HepG2 (cell line): Measurements from ENCODE around the gene FAM20A. TPM values are rescaled to one million over a fixed set of nuclear protein-coding genes. Genes with fewer than 3 reads are reported as not detected.

Experiments
- ADNP ChIP-seq: sonication (generic); formaldehyde crosslinking; IDR thresholded peaks from 2 replicates; pipeline ENCODE4 v1.4.0; 2020; ENCODE audit warnings: missing genetic modification reagents
- CEBPB ChIP-seq: IDR thresholded peaks from 2 replicates; pipeline ENCODE4 v1.6.1; 2011; ENCODE audit warnings: low read depth, low read length, improper control_type of control experiment, borderline replicate concordance
- CHCHD3 ChIP-seq: sonication (generic); formaldehyde crosslinking; IDR thresholded peaks from 2 replicates; pipeline ENCODE4 v1.8.0; 2022; ENCODE audit warnings: mild to moderate bottlenecking, missing genetic modification reagents, moderate library complexity
- KAT8 ChIP-seq: IDR thresholded peaks from 2 replicates; pipeline ENCODE4 v1.6.1; 2016; ENCODE audit warnings: missing genetic modification reagents, missing compliant biosample characterization
- SMAD9 ChIP-seq: sonication (generic); formaldehyde crosslinking; IDR thresholded peaks from 2 replicates; pipeline ENCODE4 v1.5.1; 2020; ENCODE audit warnings: mild to moderate bottlenecking, missing genetic modification reagents
- TBX2 ChIP-seq: sonication (generic); formaldehyde crosslinking; IDR thresholded peaks from 2 replicates; pipeline ENCODE4 v1.5.0; 2020; ENCODE audit warnings: missing genetic modification reagents, mild to moderate bottlenecking, borderline replicate concordance
- TOE1 ChIP-seq: sonication (generic); formaldehyde crosslinking; IDR thresholded peaks from 2 replicates; pipeline ENCODE4 v1.4.0; 2020; ENCODE audit warnings: mild to moderate bottlenecking, missing genetic modification reagents
- ZBTB21 ChIP-seq: sonication (generic); formaldehyde crosslinking; IDR thresholded peaks from 2 replicates; pipeline ENCODE4 v1.4.0; 2020; ENCODE audit warnings: missing genetic modification reagents
- ZBTB38 ChIP-seq: sonication (generic); formaldehyde crosslinking; IDR thresholded peaks from 2 replicates; pipeline ENCODE4 v1.5.1; 2020; ENCODE audit warnings: mild to moderate bottlenecking, missing genetic modification reagents
- ZEB1 ChIP-seq: IDR thresholded peaks from 2 replicates; pipeline ENCODE4 v1.6.1; 2012; ENCODE audit warnings: mild to moderate bottlenecking, low read depth, inconsistent platforms; ENCODE audit not compliant: insufficient replicate concordance
- ZNF124 ChIP-seq: sonication (generic); formaldehyde crosslinking; IDR thresholded peaks from 2 replicates; pipeline ENCODE4 v1.4.0; 2020; ENCODE audit warnings: missing genetic modification reagents
- ZNF30 ChIP-seq: sonication (generic); formaldehyde crosslinking; IDR thresholded peaks from 2 replicates; pipeline ENCODE4 v1.5.0; 2020; ENCODE audit warnings: mild to moderate bottlenecking, missing genetic modification reagents
- ZNF367 ChIP-seq: sonication (generic); formaldehyde crosslinking; IDR thresholded peaks from 2 replicates; pipeline ENCODE4 v1.4.0; 2020; ENCODE audit warnings: missing genetic modification reagents, borderline replicate concordance
- ZNF572 ChIP-seq: sonication (generic); formaldehyde crosslinking; IDR thresholded peaks from 2 replicates; pipeline ENCODE4 v1.5.1; 2020; ENCODE audit warnings: mild to moderate bottlenecking, missing genetic modification reagents
- ZNF790 ChIP-seq: sonication (generic); formaldehyde crosslinking; IDR thresholded peaks from 2 replicates; pipeline ENCODE4 v1.8.0; 2022; ENCODE audit warnings: missing genetic modification reagents, mild to moderate bottlenecking, borderline replicate concordance
- polyA plus RNA-seq, 8 experiments: library from polyadenylated mRNA; depleted of rRNA in 3 of 8; stranded (reverse) in 7 of 8; unstranded in 1 of 8; fragments of >200 nt; fragmentation: Illumina TruSeq in 4 of 8; extraction: Trizol in 4 of 8; gene quantifications; 2 replicates each; pipeline versions ENCODE4 v1.2.1 to v1.2.3, GENCODE V29; 2011 to 2016; ENCODE audit warnings: low read depth in 4 of 8, missing spikeins in 1 of 8, mixed read lengths in 1 of 8; ENCODE audit not compliant: insufficient read depth in 1 of 8
- total RNA-seq, 5 experiments: library from RNA; depleted of rRNA; stranded (reverse); fragments of >200 nt; fragmentation: Illumina TruSeq; extraction: Trizol; gene quantifications; 2 replicates each; pipeline ENCODE4 v1.2.3, GENCODE V29; 2016; ENCODE audit warnings: low read depth in 1 of 5
- TF ChIP-seq, protein P1 (sequence below): sonication (generic); formaldehyde crosslinking; IDR thresholded peaks from 2 replicates; pipeline ENCODE4 v1.4.0; 2020; ENCODE audit warnings: missing genetic modification reagents
- TF ChIP-seq, protein P2 (sequence below): sonication (generic); formaldehyde crosslinking; IDR thresholded peaks from 2 replicates; pipeline ENCODE4 v1.5.0; 2020; ENCODE audit warnings: missing genetic modification reagents
- TF ChIP-seq, protein P3 (sequence below): sonication (generic); formaldehyde crosslinking; IDR thresholded peaks from 2 replicates; pipeline ENCODE4 v1.8.1; 2023; ENCODE audit warnings: mild to moderate bottlenecking, missing genetic modification reagents
- TF ChIP-seq, protein P4 (sequence below): sonication (generic); formaldehyde crosslinking; IDR thresholded peaks from 2 replicates; pipeline ENCODE4 v1.5.0; 2020; ENCODE audit warnings: mild to moderate bottlenecking, missing genetic modification reagents
- TF ChIP-seq, protein P5 (sequence below): fragments of 450-650 bp; IDR thresholded peaks from 2 replicates; pipeline ENCODE4 v1.6.1; 2017; ENCODE audit warnings: mild to moderate bottlenecking

The FAM20A gene
- total and polyA plus RNA-seq, 2 of the 13 experiments (the other 11 are each of a cell fraction or from before 2014, with no cell fraction given): 9.3 to 20.7 TPM

DNA sequence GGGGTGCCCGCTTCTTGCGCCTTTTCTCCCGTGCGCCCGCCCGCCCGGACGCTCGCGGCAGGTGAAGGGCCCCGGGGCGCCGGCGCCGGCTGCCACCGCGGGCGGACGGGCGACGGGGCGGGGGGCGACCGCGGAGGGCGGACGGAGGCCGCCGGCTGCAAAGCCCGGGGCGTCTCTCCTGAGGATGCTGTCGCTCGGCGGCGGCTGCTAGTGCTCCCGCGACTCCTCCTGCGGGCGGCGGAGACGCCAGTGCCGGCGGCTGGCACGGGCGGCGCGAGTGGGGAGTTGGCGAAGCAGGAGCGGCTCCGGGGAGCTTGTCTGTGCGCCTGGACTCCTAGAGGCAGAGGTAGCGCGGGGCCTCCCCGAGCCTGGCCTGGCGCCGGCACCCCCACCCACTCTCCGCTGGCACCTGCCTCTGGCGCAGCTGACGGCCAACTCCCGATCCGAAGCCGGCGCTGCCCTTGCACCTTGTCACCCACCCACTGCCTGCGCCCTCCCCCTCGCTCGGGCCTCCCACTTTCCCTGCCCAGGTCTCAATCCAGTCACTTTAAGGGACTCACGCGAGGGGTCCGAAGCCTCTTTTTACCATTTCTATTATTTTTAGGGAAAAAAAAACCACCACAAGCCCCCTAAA lies at the start of gene FAM20A (continued):
- TF ChIP-seq, protein P1, sequence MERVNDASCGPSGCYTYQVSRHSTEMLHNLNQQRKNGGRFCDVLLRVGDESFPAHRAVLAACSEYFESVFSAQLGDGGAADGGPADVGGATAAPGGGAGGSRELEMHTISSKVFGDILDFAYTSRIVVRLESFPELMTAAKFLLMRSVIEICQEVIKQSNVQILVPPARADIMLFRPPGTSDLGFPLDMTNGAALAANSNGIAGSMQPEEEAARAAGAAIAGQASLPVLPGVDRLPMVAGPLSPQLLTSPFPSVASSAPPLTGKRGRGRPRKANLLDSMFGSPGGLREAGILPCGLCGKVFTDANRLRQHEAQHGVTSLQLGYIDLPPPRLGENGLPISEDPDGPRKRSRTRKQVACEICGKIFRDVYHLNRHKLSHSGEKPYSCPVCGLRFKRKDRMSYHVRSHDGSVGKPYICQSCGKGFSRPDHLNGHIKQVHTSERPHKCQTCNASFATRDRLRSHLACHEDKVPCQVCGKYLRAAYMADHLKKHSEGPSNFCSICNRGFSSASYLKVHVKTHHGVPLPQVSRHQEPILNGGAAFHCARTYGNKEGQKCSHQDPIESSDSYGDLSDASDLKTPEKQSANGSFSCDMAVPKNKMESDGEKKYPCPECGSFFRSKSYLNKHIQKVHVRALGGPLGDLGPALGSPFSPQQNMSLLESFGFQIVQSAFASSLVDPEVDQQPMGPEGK: peak; percentile 81
- TF ChIP-seq ZNF790 (CRISPR knock-in tag) (no peak), TBX2 (CRISPR knock-in tag) (peak; percentile 60; the same call in 1 of the 2 replicates), TOE1 (CRISPR knock-in tag) (no peak), ZNF124 (CRISPR knock-in tag) (no peak), ZEB1 (no peak), ZBTB38 (CRISPR knock-in tag) (peak; percentile 76), ZBTB21 (no peak), ZNF30 (CRISPR knock-in tag) (no peak), ZNF572 (CRISPR knock-in tag) (no peak), CHCHD3 (CRISPR knock-in tag) (no peak), ADNP (no peak), SMAD9 (no peak), KAT8 (CRISPR knock-in tag) (no peak; the same call in 1 of the 2 replicates), ZNF367 (CRISPR knock-in tag) (no peak), CEBPB (no peak)
- TF ChIP-seq, protein P2, sequence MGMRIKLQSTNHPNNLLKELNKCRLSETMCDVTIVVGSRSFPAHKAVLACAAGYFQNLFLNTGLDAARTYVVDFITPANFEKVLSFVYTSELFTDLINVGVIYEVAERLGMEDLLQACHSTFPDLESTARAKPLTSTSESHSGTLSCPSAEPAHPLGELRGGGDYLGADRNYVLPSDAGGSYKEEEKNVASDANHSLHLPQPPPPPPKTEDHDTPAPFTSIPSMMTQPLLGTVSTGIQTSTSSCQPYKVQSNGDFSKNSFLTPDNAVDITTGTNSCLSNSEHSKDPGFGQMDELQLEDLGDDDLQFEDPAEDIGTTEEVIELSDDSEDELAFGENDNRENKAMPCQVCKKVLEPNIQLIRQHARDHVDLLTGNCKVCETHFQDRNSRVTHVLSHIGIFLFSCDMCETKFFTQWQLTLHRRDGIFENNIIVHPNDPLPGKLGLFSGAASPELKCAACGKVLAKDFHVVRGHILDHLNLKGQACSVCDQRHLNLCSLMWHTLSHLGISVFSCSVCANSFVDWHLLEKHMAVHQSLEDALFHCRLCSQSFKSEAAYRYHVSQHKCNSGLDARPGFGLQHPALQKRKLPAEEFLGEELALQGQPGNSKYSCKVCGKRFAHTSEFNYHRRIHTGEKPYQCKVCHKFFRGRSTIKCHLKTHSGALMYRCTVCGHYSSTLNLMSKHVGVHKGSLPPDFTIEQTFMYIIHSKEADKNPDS: peak; percentile 41; the same call in 1 of the 2 replicates
- TF ChIP-seq, protein P3, sequence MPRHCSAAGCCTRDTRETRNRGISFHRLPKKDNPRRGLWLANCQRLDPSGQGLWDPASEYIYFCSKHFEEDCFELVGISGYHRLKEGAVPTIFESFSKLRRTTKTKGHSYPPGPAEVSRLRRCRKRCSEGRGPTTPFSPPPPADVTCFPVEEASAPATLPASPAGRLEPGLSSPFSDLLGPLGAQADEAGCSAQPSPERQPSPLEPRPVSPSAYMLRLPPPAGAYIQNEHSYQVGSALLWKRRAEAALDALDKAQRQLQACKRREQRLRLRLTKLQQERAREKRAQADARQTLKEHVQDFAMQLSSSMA (CRISPR knock-in tag): no peak
- TF ChIP-seq, protein P4, sequence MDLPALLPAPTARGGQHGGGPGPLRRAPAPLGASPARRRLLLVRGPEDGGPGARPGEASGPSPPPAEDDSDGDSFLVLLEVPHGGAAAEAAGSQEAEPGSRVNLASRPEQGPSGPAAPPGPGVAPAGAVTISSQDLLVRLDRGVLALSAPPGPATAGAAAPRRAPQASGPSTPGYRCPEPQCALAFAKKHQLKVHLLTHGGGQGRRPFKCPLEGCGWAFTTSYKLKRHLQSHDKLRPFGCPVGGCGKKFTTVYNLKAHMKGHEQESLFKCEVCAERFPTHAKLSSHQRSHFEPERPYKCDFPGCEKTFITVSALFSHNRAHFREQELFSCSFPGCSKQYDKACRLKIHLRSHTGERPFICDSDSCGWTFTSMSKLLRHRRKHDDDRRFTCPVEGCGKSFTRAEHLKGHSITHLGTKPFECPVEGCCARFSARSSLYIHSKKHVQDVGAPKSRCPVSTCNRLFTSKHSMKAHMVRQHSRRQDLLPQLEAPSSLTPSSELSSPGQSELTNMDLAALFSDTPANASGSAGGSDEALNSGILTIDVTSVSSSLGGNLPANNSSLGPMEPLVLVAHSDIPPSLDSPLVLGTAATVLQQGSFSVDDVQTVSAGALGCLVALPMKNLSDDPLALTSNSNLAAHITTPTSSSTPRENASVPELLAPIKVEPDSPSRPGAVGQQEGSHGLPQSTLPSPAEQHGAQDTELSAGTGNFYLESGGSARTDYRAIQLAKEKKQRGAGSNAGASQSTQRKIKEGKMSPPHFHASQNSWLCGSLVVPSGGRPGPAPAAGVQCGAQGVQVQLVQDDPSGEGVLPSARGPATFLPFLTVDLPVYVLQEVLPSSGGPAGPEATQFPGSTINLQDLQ (CRISPR knock-in tag): no peak
- TF ChIP-seq, protein P5, sequence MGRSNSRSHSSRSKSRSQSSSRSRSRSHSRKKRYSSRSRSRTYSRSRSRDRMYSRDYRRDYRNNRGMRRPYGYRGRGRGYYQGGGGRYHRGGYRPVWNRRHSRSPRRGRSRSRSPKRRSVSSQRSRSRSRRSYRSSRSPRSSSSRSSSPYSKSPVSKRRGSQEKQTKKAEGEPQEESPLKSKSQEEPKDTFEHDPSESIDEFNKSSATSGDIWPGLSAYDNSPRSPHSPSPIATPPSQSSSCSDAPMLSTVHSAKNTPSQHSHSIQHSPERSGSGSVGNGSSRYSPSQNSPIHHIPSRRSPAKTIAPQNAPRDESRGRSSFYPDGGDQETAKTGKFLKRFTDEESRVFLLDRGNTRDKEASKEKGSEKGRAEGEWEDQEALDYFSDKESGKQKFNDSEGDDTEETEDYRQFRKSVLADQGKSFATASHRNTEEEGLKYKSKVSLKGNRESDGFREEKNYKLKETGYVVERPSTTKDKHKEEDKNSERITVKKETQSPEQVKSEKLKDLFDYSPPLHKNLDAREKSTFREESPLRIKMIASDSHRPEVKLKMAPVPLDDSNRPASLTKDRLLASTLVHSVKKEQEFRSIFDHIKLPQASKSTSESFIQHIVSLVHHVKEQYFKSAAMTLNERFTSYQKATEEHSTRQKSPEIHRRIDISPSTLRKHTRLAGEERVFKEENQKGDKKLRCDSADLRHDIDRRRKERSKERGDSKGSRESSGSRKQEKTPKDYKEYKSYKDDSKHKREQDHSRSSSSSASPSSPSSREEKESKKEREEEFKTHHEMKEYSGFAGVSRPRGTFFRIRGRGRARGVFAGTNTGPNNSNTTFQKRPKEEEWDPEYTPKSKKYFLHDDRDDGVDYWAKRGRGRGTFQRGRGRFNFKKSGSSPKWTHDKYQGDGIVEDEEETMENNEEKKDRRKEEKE: no peak
